Neural crest cell (in vitro differentiated cells): ENCODE results near the gene TNFSF4. TPM values are rescaled to one million over a fixed set of nuclear protein-coding genes. Genes with fewer than 3 reads are reported as not detected.

Source experiments
- DNase-seq: peaks from one replicate; pipeline ENCODE4 v3.0.0; 2021; ENCODE audit warnings: low read depth, mixed read lengths, low spot score
- H3K27ac Mint-ChIP-seq: one replicate; pipeline ENCODE4 v1.8.0; 2021; ENCODE audit warnings: mild to moderate bottlenecking, mixed read lengths; ENCODE audit not compliant: unreplicated experiment
- H3K27me3 Mint-ChIP-seq: 2 replicates; pipeline ENCODE4 v1.8.0; 2021; ENCODE audit warnings: low read depth, mild to moderate bottlenecking, mixed read lengths
- H3K36me3 Mint-ChIP-seq: 2 replicates; pipeline ENCODE4 v1.8.0; 2021; ENCODE audit warnings: low read depth, mild to moderate bottlenecking, mixed read lengths
- H3K4me1 Mint-ChIP-seq: 2 replicates; pipeline ENCODE4 v1.8.0; 2021; ENCODE audit warnings: mixed read lengths
- H3K4me3 Mint-ChIP-seq: one replicate; pipeline ENCODE4 v1.8.0; 2021; ENCODE audit warnings: mild to moderate bottlenecking, mixed read lengths
- H3K9me3 Mint-ChIP-seq: 2 replicates; pipeline ENCODE4 v1.8.0; 2021; ENCODE audit warnings: mixed read lengths
- total RNA-seq: library from RNA; stranded (reverse); gene quantifications from 2 replicates; pipeline ENCODE4 v1.2.1, GENCODE V29; 2021
- TF ChIP-seq, protein P1 (sequence below): fragments of 200-600 bp; sonication (generic); conservative IDR thresholded peaks from 2 replicates; pipeline ENCODE4 v1.5.0; 2021; ENCODE audit warnings: antibody characterized with exemption, mild to moderate bottlenecking

The TNFSF4 gene
- total RNA-seq, 1 donor from 2014 or later, result 1.1 TPM

DNA sequence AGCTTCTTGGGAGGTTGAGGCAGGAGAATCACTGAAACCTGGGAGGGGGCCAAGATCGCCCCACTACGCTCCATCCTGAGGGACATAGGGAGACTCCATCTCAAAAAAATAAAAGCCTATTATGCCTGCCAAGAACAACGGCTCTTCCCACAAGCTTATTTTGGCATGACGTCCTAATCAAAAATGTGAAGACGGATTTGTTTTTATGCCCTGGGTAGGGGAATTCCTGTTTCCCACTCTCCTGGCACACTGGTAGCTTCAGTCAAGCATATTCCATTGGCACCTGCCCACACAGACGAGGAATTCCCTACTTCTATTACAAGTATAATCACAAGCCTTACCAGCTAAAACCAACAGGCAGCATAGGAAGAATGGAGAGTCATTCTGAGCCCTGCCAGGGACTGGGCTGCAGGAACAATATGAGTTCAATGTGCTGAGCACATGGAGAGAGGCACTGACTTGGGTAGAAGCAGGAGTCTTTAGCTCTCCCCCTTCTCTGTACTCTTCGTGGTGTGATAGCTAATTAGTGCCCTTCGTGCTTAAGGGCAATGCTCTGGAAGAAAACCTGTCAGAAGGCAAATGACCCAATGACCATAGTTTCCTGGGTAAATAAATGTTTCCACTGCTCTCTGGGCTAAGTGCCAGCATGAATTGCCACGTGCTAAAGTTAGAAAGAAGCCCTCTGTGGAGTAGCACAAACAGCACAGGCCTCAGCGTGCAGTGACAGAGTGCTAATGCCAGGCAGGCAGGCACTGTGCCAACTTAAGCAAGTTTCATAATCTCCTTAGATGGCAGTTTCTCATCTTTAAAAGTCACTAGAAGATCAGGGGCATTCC, 16.8 kb downstream of the TNFSF4 start:
- TF ChIP-seq, protein P1, sequence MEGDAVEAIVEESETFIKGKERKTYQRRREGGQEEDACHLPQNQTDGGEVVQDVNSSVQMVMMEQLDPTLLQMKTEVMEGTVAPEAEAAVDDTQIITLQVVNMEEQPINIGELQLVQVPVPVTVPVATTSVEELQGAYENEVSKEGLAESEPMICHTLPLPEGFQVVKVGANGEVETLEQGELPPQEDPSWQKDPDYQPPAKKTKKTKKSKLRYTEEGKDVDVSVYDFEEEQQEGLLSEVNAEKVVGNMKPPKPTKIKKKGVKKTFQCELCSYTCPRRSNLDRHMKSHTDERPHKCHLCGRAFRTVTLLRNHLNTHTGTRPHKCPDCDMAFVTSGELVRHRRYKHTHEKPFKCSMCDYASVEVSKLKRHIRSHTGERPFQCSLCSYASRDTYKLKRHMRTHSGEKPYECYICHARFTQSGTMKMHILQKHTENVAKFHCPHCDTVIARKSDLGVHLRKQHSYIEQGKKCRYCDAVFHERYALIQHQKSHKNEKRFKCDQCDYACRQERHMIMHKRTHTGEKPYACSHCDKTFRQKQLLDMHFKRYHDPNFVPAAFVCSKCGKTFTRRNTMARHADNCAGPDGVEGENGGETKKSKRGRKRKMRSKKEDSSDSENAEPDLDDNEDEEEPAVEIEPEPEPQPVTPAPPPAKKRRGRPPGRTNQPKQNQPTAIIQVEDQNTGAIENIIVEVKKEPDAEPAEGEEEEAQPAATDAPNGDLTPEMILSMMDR, result no peak
- no peak for DNase-seq
- no peak overlapping the region for H3K4me3 Mint-ChIP-seq
- H3K36me3 Mint-ChIP-seq, result no peaks in the 10 kb centered on the region
- no peak overlapping the region for H3K27ac Mint-ChIP-seq
- no peaks in the 10 kb centered on the region for H3K27me3 Mint-ChIP-seq
- no peaks in the 10 kb centered on the region for H3K4me1 Mint-ChIP-seq
- peaks cover 2% of the 10 kb centered on the region for H3K9me3 Mint-ChIP-seq

GRCh38 chr1:173187671-173188237, 19.4 kb downstream of the TNFSF4 start:
- Mint-ChIP-seq H3K27me3 (no peaks in the 10 kb centered on the region), H3K27ac (no peak overlapping the region), H3K36me3 (no peaks in the 10 kb centered on the region), H3K4me3 (no peak overlapping the region), H3K9me3 (peaks cover 2% of the 10 kb centered on the region), H3K4me1 (no peaks in the 10 kb centered on the region)
- TF ChIP-seq, protein P1, result no peak
- no peak for DNase-seq

DNA sequence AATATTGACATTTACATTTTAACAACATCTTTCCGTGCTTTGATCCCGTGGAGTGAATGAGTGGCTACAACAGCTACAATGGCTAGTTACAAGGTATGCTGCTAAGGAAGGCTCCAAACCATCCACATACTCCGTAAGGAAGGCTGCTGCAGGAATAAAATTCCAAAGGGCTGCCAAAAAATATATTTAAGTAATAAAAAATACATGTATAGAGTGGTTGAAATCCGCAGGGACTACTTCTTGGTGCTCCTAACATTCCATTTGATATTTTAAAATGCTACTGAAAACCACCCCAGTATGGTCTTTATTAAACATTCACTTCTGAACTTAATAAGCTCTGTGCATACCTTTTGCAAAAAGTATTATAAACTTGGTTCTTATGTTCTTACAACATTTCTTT, 25.3 kb downstream of the TNFSF4 start:
- Mint-ChIP-seq H3K9me3 (no peaks in the 10 kb centered on the region), H3K4me1 (no peaks in the 10 kb centered on the region), H3K36me3 (no peaks in the 10 kb centered on the region), H3K4me3 (no peak overlapping the region), H3K27me3 (no peaks in the 10 kb centered on the region), H3K27ac (no peak overlapping the region)
- TF ChIP-seq, protein P1, result no peak
- DNase-seq, result no peak

- Mint-ChIP-seq H3K27me3 (no peaks in the 10 kb centered on the region), H3K27ac (no peak overlapping the region), H3K9me3 (peaks cover 18% of the 10 kb centered on the region), H3K4me3 (no peak overlapping the region), H3K4me1 (no peaks in the 10 kb centered on the region), H3K36me3 (peaks cover 5% of the 10 kb centered on the region)
- TF ChIP-seq, protein P1, result no peak
- DNase-seq, result no peak
Observed at GRCh38 chr1:173176246-173176645, 30.9 kb downstream of the TNFSF4 start.

DNA sequence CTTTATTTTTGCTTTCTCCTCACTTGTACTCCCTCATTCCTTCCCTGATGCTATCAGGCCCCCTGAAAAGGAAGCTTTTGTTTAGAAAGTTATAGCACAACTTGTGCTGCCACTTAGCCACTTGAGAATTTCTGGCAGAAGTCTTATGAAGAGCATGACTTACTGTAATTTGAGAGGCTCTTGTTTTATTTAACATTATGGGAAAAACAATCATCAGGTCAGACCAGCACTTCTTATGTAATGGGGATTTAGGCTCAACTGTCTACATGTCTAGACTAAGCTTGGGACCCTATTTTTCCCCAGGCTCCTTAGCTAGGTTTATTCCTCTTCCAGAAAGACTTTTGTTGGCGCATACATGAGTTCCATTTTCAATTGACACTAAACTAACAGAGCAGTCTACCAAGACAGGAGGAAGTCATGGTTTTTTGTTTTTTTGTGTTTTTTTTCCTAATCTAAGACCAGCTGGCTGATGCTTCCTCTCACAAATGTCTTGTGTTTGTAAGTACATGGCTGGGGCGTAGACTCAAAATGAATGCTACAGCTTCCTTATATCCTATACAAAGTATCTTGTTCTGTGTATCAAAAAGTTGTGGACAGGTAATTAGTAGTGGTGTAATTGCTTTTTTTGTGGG, 31.5 kb downstream of the TNFSF4 start:
- Mint-ChIP-seq H3K27me3 (no peaks in the 10 kb centered on the region), H3K9me3 (peaks cover 21% of the 10 kb centered on the region), H3K36me3 (peaks cover 5% of the 10 kb centered on the region), H3K4me3 (no peak overlapping the region), H3K27ac (no peak overlapping the region), H3K4me1 (no peaks in the 10 kb centered on the region)
- TF ChIP-seq, protein P1, result no peak
- DNase-seq, result no peak
